Endothelial cell (in vitro differentiated cells): Measurements from ENCODE around the gene PXDN. TPM values are rescaled to one million over a fixed set of nuclear protein-coding genes. Genes with fewer than 3 reads are reported as not detected.

Source experiments
- DNase-seq: peaks from one replicate; pipeline ENCODE4 v3.0.0; 2021; ENCODE audit warnings: low spot score
- H3K27ac Mint-ChIP-seq: one replicate; pipeline ENCODE4 v1.8.0; 2021; ENCODE audit warnings: mixed read lengths, inconsistent platforms; ENCODE audit not compliant: unreplicated experiment
- H3K27me3 Mint-ChIP-seq: one replicate; pipeline ENCODE4 v1.8.0; 2021; ENCODE audit warnings: mild to moderate bottlenecking, moderate library complexity, mixed read lengths, inconsistent platforms; ENCODE audit not compliant: unreplicated experiment
- H3K36me3 Mint-ChIP-seq: one replicate; pipeline ENCODE4 v1.8.0; 2021; ENCODE audit warnings: mild to moderate bottlenecking, low read depth, mixed read lengths, inconsistent platforms; ENCODE audit not compliant: unreplicated experiment
- H3K4me1 Mint-ChIP-seq: one replicate; pipeline ENCODE4 v1.8.0; 2021; ENCODE audit warnings: mild to moderate bottlenecking, mixed read lengths, inconsistent platforms; ENCODE audit not compliant: unreplicated experiment
- H3K4me3 Mint-ChIP-seq: one replicate; pipeline ENCODE4 v1.8.0; 2021; ENCODE audit warnings: mild to moderate bottlenecking, mixed read lengths, inconsistent platforms; ENCODE audit not compliant: unreplicated experiment
- H3K9me3 Mint-ChIP-seq: one replicate; pipeline ENCODE4 v1.8.0; 2021; ENCODE audit warnings: mixed read lengths, inconsistent platforms; ENCODE audit not compliant: unreplicated experiment
- total RNA-seq: library from RNA; stranded (reverse); fragmentation: NEBNext Ultra II Directional; extraction: Animal tissue kit (Norgen Biotek cat#: 25700); gene quantifications from one replicate; pipeline ENCODE4 v1.2.1, GENCODE V29; 2021; ENCODE audit not compliant: unreplicated experiment
- TF ChIP-seq, protein P1 (sequence below): fragments of 200-600 bp; sonication (generic); IDR thresholded peaks from one replicate; pipeline ENCODE4 v1.5.0; 2021; ENCODE audit warnings: antibody characterized with exemption; ENCODE audit not compliant: unreplicated experiment

PXDN gene
- total RNA-seq, 1 donor from 2014 or later = 521 TPM

DNA sequence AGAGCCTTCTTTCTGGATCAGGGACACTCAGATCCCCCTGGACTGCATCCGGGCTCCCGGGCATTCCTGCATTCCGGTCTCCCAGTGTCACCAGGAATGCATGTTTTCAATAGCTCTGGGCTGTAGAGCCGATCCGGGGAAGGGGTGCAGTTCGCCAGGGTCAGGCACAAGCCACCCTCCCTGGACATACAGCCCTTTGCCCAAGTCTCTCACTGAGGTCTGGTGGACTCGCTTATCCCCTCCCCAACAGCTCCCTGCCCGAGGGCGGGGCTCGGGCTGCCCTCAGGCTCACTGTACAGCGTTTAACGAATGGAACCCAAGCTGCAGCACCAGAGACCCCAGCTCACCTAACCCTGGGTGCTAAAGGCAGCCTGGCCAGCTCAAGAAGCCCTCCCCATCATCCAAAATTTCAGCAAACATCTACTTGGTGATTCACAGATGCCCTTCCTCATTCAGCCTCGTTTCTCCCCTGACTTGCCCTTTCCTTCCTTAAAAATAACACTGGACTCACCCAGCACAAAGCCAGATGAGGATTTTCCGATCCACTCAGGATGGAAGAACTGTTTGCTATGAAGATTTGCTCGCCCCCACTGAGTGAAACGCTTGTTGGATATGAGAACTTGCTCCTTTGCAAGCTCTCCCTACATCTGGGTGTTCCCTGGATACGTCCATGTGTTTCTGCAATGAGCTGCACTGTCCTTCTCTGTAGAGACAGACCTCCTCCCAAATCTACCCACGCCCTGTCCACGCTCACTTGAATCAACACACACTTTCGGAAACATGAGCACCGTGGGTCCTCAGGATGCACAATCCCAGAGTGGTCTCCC is 58.1 kb downstream of the PXDN start:
- DNase-seq = no peak
- Mint-ChIP-seq H3K27me3 (peaks cover 10% of the 10 kb centered on the region), H3K27ac (peak overlapping the region; percentile 82), H3K9me3 (no peaks in the 10 kb centered on the region), H3K36me3 (peaks cover 43% of the 10 kb centered on the region), H3K4me3 (peak overlapping the region; percentile 56), H3K4me1 (peaks cover 25% of the 10 kb centered on the region)
- TF ChIP-seq, protein P1, sequence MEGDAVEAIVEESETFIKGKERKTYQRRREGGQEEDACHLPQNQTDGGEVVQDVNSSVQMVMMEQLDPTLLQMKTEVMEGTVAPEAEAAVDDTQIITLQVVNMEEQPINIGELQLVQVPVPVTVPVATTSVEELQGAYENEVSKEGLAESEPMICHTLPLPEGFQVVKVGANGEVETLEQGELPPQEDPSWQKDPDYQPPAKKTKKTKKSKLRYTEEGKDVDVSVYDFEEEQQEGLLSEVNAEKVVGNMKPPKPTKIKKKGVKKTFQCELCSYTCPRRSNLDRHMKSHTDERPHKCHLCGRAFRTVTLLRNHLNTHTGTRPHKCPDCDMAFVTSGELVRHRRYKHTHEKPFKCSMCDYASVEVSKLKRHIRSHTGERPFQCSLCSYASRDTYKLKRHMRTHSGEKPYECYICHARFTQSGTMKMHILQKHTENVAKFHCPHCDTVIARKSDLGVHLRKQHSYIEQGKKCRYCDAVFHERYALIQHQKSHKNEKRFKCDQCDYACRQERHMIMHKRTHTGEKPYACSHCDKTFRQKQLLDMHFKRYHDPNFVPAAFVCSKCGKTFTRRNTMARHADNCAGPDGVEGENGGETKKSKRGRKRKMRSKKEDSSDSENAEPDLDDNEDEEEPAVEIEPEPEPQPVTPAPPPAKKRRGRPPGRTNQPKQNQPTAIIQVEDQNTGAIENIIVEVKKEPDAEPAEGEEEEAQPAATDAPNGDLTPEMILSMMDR = no peak

DNA sequence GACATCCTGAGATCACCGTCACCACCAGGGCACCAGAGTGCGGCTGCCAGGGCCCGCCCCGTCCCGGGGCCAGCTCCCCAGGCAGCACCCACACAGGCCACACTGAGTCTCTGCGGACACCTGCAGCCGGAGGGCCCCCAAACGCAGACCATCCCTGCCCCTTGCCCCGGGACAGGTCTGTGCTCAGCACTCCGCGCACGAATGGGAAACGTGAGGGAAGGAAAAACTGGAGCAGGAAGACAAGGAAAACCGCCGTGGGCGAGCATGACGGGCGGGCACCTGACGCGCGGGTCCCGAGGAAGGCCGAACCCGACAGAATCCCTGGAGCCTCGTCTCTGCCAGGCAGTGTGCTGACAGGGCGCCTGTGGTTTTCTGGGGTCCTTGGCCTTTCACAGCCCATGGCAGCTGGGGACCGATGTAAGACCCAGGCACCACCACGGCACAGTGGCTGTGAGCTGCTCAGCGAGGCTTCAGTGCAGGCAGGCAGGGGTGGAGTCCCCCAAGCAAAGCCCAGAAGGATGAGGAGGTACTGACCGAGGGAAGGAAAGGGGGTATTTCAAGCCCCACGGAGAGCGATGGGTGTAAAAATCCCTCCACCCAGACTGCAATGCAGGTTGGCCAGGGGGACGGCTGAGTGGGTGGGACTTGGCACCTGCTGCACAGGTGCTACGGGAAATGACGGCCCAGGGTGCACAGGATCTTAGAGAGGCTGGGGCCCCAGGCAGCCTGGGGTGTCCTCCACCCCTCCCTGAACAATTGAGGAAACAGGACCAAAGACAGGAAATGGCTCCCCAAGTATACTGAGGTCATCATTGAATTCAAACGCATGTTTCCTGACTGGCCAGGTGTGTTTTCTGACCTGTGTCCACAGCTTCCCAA is 59.0 kb downstream of the PXDN start:
- Mint-ChIP-seq H3K36me3 (peaks cover 47% of the 10 kb centered on the region), H3K9me3 (no peaks in the 10 kb centered on the region)

DNA sequence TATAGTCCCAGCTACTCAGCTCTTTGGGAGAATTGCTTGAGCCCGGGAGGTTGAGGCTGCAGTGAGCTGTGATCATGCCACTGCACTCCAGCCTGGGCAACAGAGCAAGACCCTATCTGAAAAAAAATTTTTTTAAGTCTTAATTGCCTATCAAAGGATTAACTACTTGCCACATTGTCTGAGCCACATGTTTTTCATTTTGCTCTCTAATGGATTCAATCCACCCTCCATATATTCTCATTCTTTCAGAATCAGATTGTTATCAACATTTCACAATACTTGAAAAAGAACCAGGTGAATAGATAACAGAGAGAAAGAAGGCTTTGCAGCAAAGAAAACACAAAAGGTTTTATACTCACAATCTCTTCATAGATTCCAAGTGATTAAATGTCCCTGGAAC is 61.0 kb downstream of the PXDN start:
- Mint-ChIP-seq H3K4me1 (peaks cover 25% of the 10 kb centered on the region), H3K9me3 (no peaks in the 10 kb centered on the region), H3K27ac (no peak overlapping the region), H3K27me3 (peaks cover 13% of the 10 kb centered on the region), H3K36me3 (peaks cover 36% of the 10 kb centered on the region), H3K4me3 (peak overlapping the region; percentile 19)
- DNase-seq = no peak
- TF ChIP-seq, protein P1 = no peak

More for the DNA sequence above, 59.0 kb downstream of the PXDN start:
- TF ChIP-seq, protein P1 = no peak
- DNase-seq = no peak
- Mint-ChIP-seq H3K4me1 (peaks cover 25% of the 10 kb centered on the region), H3K27ac (peak overlapping the region; percentile 83), H3K4me3 (no peak overlapping the region), H3K27me3 (peaks cover 13% of the 10 kb centered on the region)

DNA sequence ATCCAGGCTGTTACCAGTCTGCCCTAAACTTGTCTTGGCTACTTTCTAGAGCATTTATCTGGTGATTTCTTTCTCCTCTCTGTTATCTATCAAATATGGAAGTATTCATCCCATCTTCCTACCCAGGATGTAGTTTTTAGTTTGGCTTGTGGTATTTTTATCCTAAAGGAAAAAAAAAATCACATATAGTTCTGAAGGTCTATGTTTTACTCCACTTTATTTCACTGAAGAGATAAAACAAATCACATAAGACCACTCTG is 62.2 kb downstream of the PXDN start:
- Mint-ChIP-seq H3K36me3 (peaks cover 30% of the 10 kb centered on the region), H3K4me3 (no peak overlapping the region), H3K27ac (peak overlapping the region; percentile 62), H3K4me1 (peaks cover 20% of the 10 kb centered on the region), H3K9me3 (no peaks in the 10 kb centered on the region), H3K27me3 (peaks cover 13% of the 10 kb centered on the region)
- TF ChIP-seq, protein P1 = no peak
- DNase-seq = no peak
